GM12878 (cell line): ENCODE results near the gene ID3. TPM values are rescaled to one million over a fixed set of nuclear protein-coding genes. Genes with fewer than 3 reads are reported as not detected.

ENCODE experiments used
- POLR2A ChIP-seq: IDR thresholded peaks from 2 replicates; pipeline ENCODE4 v1.6.1; 2011; ENCODE audit warnings: low read depth, mild to moderate bottlenecking, low read length
- RAD51 ChIP-seq: fragments of 450-650 bp; IDR thresholded peaks from 2 replicates; pipeline ENCODE4 v1.6.1; 2016; ENCODE audit warnings: moderate library complexity, mild to moderate bottlenecking, inconsistent platforms
- RELA ChIP-seq: fragments of 450-650 bp; IDR thresholded peaks from 2 replicates; pipeline ENCODE4 v1.8.0; 2014; ENCODE audit warnings: borderline replicate concordance; ENCODE audit not compliant: partially characterized antibody
- polyA plus RNA-seq, 11 experiments: library from polyadenylated mRNA; depleted of rRNA in 4 of 11; unstranded in 6 of 11; stranded (reverse) in 5 of 11; fragments of >200 nt; fragmentation: Nextera tagmentation in 4 of 11; fragmentation: Illumina TruSeq in 1 of 11; extraction: Ambion mirVana in 4 of 11; extraction: Trizol in 1 of 11; gene quantifications; 1 replicate in 1 of 11; 2 replicates in 10 of 11; pipeline versions ENCODE4 v1.2.1 to v1.2.3, GENCODE V29; 2011 to 2016; ENCODE audit warnings: inconsistent platforms in 2 of 11, missing spikeins in 2 of 11, low read depth in 1 of 11
- total RNA-seq, 4 experiments: library from RNA; depleted of rRNA in 3 of 4; stranded (reverse); fragments of >200 nt in 3 of 4; fragmentation: Illumina TruSeq in 1 of 4; extraction: Trizol in 1 of 4; gene quantifications; 2 replicates each; pipeline versions ENCODE4 v1.2.1 to v1.2.3, GENCODE V29; 2013 to 2021
- TF ChIP-seq, protein P1 (sequence below): fragments of 450-650 bp; IDR thresholded peaks from 2 replicates; pipeline ENCODE4 v1.6.1; 2017; ENCODE audit warnings: low read depth, mild to moderate bottlenecking, moderate library complexity
- TF ChIP-seq, protein P2 (sequence below): IDR thresholded peaks from 2 replicates; pipeline ENCODE4 v1.6.1; 2011; ENCODE audit warnings: low read depth, low read length, improper control_type of control experiment, borderline replicate concordance
- TF ChIP-seq, protein P3 (sequence below): fragments of 450-650 bp; IDR thresholded peaks from 2 replicates; pipeline ENCODE4 v1.6.1; 2017; ENCODE audit warnings: borderline replicate concordance

The ID3 gene
- total and polyA plus RNA-seq, 10 of the 15 experiments (the other 5 are each of a cell fraction or from before 2014, with no cell fraction given), result 42.7 to 475 (median 207) TPM

DNA sequence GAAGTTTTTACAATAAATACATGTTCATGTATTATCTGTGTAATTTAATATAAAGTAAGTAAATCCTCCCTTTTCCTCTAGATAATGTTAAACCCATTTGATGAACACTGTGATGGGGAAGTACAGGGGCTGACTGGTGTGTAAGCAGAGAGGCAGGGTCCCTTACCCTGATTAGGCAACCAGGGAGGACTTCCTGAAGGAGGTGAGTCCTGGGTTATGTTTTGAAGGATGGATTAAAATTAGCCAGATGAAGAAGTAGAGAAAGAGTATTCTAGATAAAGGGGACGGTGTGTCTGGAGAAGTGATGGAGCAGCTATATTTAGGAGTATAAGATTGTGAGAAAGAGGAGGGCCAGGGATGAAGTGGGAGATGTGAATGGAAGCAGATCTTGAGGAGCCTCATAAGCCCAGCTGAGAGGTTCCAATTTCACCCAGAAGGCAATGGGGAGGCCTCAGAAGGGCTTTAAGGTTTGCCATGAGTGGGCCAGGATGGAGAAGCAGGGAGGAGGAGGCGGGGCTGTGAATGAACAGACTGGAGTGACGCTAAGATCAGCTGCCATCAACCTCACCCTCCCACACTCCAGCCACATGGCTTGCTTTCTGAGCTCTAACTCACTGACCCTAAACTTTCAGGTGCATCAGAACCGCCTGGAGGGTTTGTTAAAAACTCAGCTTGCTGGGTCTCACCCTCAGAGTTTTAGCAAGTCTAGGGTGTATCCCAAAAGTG is 30.9 kb upstream of the ID3 start (continued):
- TF ChIP-seq, protein P1, sequence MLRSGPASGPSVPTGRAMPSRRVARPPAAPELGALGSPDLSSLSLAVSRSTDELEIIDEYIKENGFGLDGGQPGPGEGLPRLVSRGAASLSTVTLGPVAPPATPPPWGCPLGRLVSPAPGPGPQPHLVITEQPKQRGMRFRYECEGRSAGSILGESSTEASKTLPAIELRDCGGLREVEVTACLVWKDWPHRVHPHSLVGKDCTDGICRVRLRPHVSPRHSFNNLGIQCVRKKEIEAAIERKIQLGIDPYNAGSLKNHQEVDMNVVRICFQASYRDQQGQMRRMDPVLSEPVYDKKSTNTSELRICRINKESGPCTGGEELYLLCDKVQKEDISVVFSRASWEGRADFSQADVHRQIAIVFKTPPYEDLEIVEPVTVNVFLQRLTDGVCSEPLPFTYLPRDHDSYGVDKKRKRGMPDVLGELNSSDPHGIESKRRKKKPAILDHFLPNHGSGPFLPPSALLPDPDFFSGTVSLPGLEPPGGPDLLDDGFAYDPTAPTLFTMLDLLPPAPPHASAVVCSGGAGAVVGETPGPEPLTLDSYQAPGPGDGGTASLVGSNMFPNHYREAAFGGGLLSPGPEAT, result peak; percentile 57; the same call in 1 of the 2 replicates
- TF ChIP-seq, protein P2, sequence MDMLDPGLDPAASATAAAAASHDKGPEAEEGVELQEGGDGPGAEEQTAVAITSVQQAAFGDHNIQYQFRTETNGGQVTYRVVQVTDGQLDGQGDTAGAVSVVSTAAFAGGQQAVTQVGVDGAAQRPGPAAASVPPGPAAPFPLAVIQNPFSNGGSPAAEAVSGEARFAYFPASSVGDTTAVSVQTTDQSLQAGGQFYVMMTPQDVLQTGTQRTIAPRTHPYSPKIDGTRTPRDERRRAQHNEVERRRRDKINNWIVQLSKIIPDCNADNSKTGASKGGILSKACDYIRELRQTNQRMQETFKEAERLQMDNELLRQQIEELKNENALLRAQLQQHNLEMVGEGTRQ, result no peak; the same call in 1 of the 2 replicates
- TF ChIP-seq, protein P3, sequence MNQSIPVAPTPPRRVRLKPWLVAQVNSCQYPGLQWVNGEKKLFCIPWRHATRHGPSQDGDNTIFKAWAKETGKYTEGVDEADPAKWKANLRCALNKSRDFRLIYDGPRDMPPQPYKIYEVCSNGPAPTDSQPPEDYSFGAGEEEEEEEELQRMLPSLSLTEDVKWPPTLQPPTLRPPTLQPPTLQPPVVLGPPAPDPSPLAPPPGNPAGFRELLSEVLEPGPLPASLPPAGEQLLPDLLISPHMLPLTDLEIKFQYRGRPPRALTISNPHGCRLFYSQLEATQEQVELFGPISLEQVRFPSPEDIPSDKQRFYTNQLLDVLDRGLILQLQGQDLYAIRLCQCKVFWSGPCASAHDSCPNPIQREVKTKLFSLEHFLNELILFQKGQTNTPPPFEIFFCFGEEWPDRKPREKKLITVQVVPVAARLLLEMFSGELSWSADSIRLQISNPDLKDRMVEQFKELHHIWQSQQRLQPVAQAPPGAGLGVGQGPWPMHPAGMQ, result no peak
- peak; percentile 81 for TF ChIP-seq RAD51
- peak; percentile 50 for TF ChIP-seq POLR2A
- TF ChIP-seq RELA, result no peak
